ENCODE data around the gene KCNH8. TPM values are rescaled to one million over a fixed set of nuclear protein-coding genes. Genes with fewer than 3 reads are reported as not detected.
A peak's percentile ranks its signal among the peaks of the same experiment; 100 is the strongest.

The KCNH8 gene
- total RNA-seq, 2 donors from 2014 or later = not detected

GRCh38 chr3:19154693-19155250, 6.5 kb downstream of the KCNH8 start:
- Mint-ChIP-seq H3K36me3 (no peaks in the 10 kb centered on the region), H3K27ac (no peak overlapping the region), H3K9me3 (no peaks in the 10 kb centered on the region)
- DNase-seq (ENCODE audit: low spot score in 2 of 2) (no peak), ATAC-seq (no peak)

- no peak for ATAC-seq
- Mint-ChIP-seq H3K9me3 (no peaks in the 10 kb centered on the region), H3K27ac (no peak overlapping the region)
Observed at GRCh38 chr3:19155375-19155774, 7.1 kb downstream of the KCNH8 start.

GRCh38 chr3:19159966-19160635, 11.8 kb downstream of the KCNH8 start:
- Mint-ChIP-seq H3K9me3 (no peaks in the 10 kb centered on the region), H3K36me3 (no peaks in the 10 kb centered on the region), H3K27ac (no peak overlapping the region)
- ATAC-seq = no peak
- no peak for DNase-seq (ENCODE audit: low spot score in 2 of 2)

More at GRCh38 chr3:19155375-19155774, 7.1 kb downstream of the KCNH8 start:
- H3K36me3 Mint-ChIP-seq = no peaks in the 10 kb centered on the region
- no peak for DNase-seq (ENCODE audit: low spot score in 2 of 2)

GRCh38 chr3:19165654-19166053, 17.3 kb downstream of the KCNH8 start:
- ATAC-seq (no peak), DNase-seq (ENCODE audit: low spot score in 2 of 2) (no peak)
- Mint-ChIP-seq H3K27ac (no peak overlapping the region), H3K36me3 (no peaks in the 10 kb centered on the region), H3K9me3 (no peaks in the 10 kb centered on the region)

GRCh38 chr3:19171794-19172193, 23.5 kb downstream of the KCNH8 start:
- Mint-ChIP-seq H3K36me3 (no peaks in the 10 kb centered on the region), H3K9me3 (no peaks in the 10 kb centered on the region), H3K27ac (no peak overlapping the region)
- DNase-seq (ENCODE audit: low spot score in 2 of 2) (no peak), ATAC-seq (no peak)

GRCh38 chr3:19173945-19174344, 25.6 kb downstream of the KCNH8 start:
- no peak for ATAC-seq
- H3K27ac Mint-ChIP-seq = no peak overlapping the region
- no peak for DNase-seq (ENCODE audit: low spot score in 2 of 2)
- no peaks in the 10 kb centered on the region for H3K9me3 Mint-ChIP-seq
- H3K36me3 Mint-ChIP-seq = no peaks in the 10 kb centered on the region

- Mint-ChIP-seq H3K36me3 (no peaks in the 10 kb centered on the region), H3K27ac (no peak overlapping the region), H3K9me3 (no peaks in the 10 kb centered on the region)
- ATAC-seq (no peak), DNase-seq (ENCODE audit: low spot score in 2 of 2) (no peak)
Observed at GRCh38 chr3:19183584-19183983, 35.3 kb downstream of the KCNH8 start.

- H3K9me3 Mint-ChIP-seq = no peaks in the 10 kb centered on the region
- no peak for DNase-seq (ENCODE audit: low spot score in 2 of 2)
Observed at GRCh38 chr3:19190126-19190525, 41.8 kb downstream of the KCNH8 start.

GRCh38 chr3:19190602-19191001, 42.3 kb downstream of the KCNH8 start:
- Mint-ChIP-seq H3K27ac (no peak overlapping the region), H3K9me3 (no peaks in the 10 kb centered on the region), H3K36me3 (no peaks in the 10 kb centered on the region)
- no peak for DNase-seq (ENCODE audit: low spot score in 2 of 2)
- peak in 1 of 2 donors; percentile 98 for ATAC-seq

More at GRCh38 chr3:19190126-19190525, 41.8 kb downstream of the KCNH8 start:
- Mint-ChIP-seq H3K36me3 (no peaks in the 10 kb centered on the region), H3K27ac (no peak overlapping the region)
- ATAC-seq = no peak

GRCh38 chr3:19199131-19199530, 50.8 kb downstream of the KCNH8 start:
- no peaks in the 10 kb centered on the region for H3K9me3 Mint-ChIP-seq
- no peak overlapping the region for H3K27ac Mint-ChIP-seq
- ATAC-seq (no peak), DNase-seq (ENCODE audit: low spot score in 2 of 2) (no peak)
- H3K36me3 Mint-ChIP-seq = no peaks in the 10 kb centered on the region

GRCh38 chr3:19202303-19202702, 54.0 kb downstream of the KCNH8 start:
- DNase-seq (ENCODE audit: low spot score in 2 of 2) = no peak
- no peak overlapping the region for H3K27ac Mint-ChIP-seq
- no peak for ATAC-seq
- no peaks in the 10 kb centered on the region for H3K36me3 Mint-ChIP-seq
- no peaks in the 10 kb centered on the region for H3K9me3 Mint-ChIP-seq

GRCh38 chr3:19202754-19203153, 54.4 kb downstream of the KCNH8 start:
- H3K9me3 Mint-ChIP-seq = no peaks in the 10 kb centered on the region
- H3K27ac Mint-ChIP-seq = no peak overlapping the region
- no peak for ATAC-seq
- no peaks in the 10 kb centered on the region for H3K36me3 Mint-ChIP-seq
- no peak for DNase-seq (ENCODE audit: low spot score in 2 of 2)

- Mint-ChIP-seq H3K9me3 (no peaks in the 10 kb centered on the region), H3K36me3 (no peaks in the 10 kb centered on the region), H3K27ac (no peak overlapping the region)
- ATAC-seq (no peak), DNase-seq (ENCODE audit: low spot score in 2 of 2) (no peak)
Observed at GRCh38 chr3:19206540-19206939, 58.2 kb downstream of the KCNH8 start.

GRCh38 chr3:19213603-19214220, 65.4 kb downstream of the KCNH8 start:
- ATAC-seq = no peak

GRCh38 chr3:19215427-19215826, 67.1 kb downstream of the KCNH8 start:
- Mint-ChIP-seq H3K9me3 (no peaks in the 10 kb centered on the region), H3K36me3 (no peaks in the 10 kb centered on the region), H3K27ac (no peak overlapping the region)
- DNase-seq (ENCODE audit: low spot score in 2 of 2) (no peak), ATAC-seq (no peak)

More at GRCh38 chr3:19213603-19214220, 65.4 kb downstream of the KCNH8 start:
- Mint-ChIP-seq H3K27ac (no peak overlapping the region), H3K9me3 (no peaks in the 10 kb centered on the region), H3K36me3 (no peaks in the 10 kb centered on the region)
- DNase-seq (ENCODE audit: low spot score in 2 of 2) = no peak

- Mint-ChIP-seq H3K9me3 (no peaks in the 10 kb centered on the region), H3K27ac (no peak overlapping the region), H3K36me3 (no peaks in the 10 kb centered on the region)
- DNase-seq (ENCODE audit: low spot score in 2 of 2) = no peak
- ATAC-seq = no peak
Observed at GRCh38 chr3:19216669-19217337, 68.5 kb downstream of the KCNH8 start.

GRCh38 chr3:19220311-19220710, 72.0 kb downstream of the KCNH8 start:
- DNase-seq (ENCODE audit: low spot score in 2 of 2) (no peak), ATAC-seq (no peak)
- no peaks in the 10 kb centered on the region for H3K9me3 Mint-ChIP-seq
- H3K36me3 Mint-ChIP-seq = no peaks in the 10 kb centered on the region
- no peak overlapping the region for H3K27ac Mint-ChIP-seq

Measured in activated naive CD4-positive, alpha-beta T cell treated with anti-CD3 and anti-CD28 coated beads, Interleukin-2, amount 50 U/mL, for 72 hours (primary cell).